DOHH2 (cell line): ENCODE data around the gene DNPEP.

Experiments used
- H3F3A ChIP-seq: fragments of 200-600 bp; sonication (generic), shearing (Covaris generic); 2 replicates; pipeline ENCODE4 v1.6.0; 2016; ENCODE audit warnings: antibody characterized with exemption, mild to moderate bottlenecking; ENCODE audit not compliant: control insufficient read depth, insufficient read depth
- H3K27ac ChIP-seq: fragments of 200-600 bp; sonication (generic); 2 replicates; pipeline ENCODE4 v1.5.1; 2014; ENCODE audit warnings: low read depth, mild to moderate bottlenecking, low read length, moderate library complexity
- H3K27me3 ChIP-seq: fragments of 200-600 bp; sonication (generic); 2 replicates; pipeline ENCODE4 v1.6.1; 2014; ENCODE audit warnings: mild to moderate bottlenecking, low read length, mixed read lengths; ENCODE audit not compliant: control insufficient read depth
- H3K36me3 ChIP-seq: fragments of 200-600 bp; sonication (generic); 2 replicates; pipeline ENCODE4 v1.6.1; 2014; ENCODE audit warnings: mild to moderate bottlenecking, low read length, moderate library complexity, mixed read lengths; ENCODE audit not compliant: control insufficient read depth
- H3K4me1 ChIP-seq: fragments of 200-600 bp; sonication (generic); 2 replicates; pipeline ENCODE4 v1.6.1; 2014; ENCODE audit warnings: mild to moderate bottlenecking, low read length, mixed read lengths; ENCODE audit not compliant: control insufficient read depth
- H3K4me2 ChIP-seq: fragments of 200-600 bp; sonication (generic); 2 replicates; pipeline ENCODE4 v1.6.0; 2014; ENCODE audit warnings: mild to moderate bottlenecking, low read length, moderate library complexity
- H3K4me3 ChIP-seq: fragments of 200-600 bp; sonication (generic); 2 replicates; pipeline ENCODE4 v1.5.1; 2014; ENCODE audit warnings: mild to moderate bottlenecking, low read length, mixed read lengths
- H3K79me2 ChIP-seq: fragments of 200-600 bp; sonication (generic); 2 replicates; pipeline ENCODE4 v1.6.1; 2014; ENCODE audit warnings: mild to moderate bottlenecking, low read length, mixed read lengths; ENCODE audit not compliant: control insufficient read depth
- H3K9me2 ChIP-seq: fragments of 200-600 bp; sonication (generic); replicated peaks from 2 replicates; pipeline ENCODE4 v1.6.1; 2014; ENCODE audit warnings: mild to moderate bottlenecking, low read length, mixed read lengths; ENCODE audit not compliant: control insufficient read depth
- H3K9me3 ChIP-seq: fragments of 200-600 bp; sonication (generic); 2 replicates; pipeline ENCODE4 v1.6.1; 2014; ENCODE audit warnings: antibody characterized with exemption, low read length, mixed read lengths; ENCODE audit not compliant: control insufficient read depth, insufficient read depth
- H4K20me1 ChIP-seq: fragments of 200-600 bp; sonication (generic); 2 replicates; pipeline ENCODE4 v1.6.0; 2014; ENCODE audit warnings: low read depth, mild to moderate bottlenecking, antibody characterized with exemption, low read length, moderate library complexity; ENCODE audit not compliant: control insufficient read depth, insufficient read depth
- EZH2phosphoT487 ChIP-seq: fragments of 200-600 bp; sonication (generic); IDR thresholded peaks from 2 replicates; pipeline ENCODE4 v1.6.1; 2017; ENCODE audit warnings: borderline replicate concordance, mild to moderate bottlenecking, antibody characterized with exemption, low read length, moderate library complexity, mixed read lengths
- TF ChIP-seq, protein P1 (sequence below): fragments of 200-600 bp; sonication (generic); IDR thresholded peaks from one replicate; pipeline ENCODE4 v1.5.1; 2014; ENCODE audit warnings: antibody characterized with exemption, mild to moderate bottlenecking, low read depth, low read length; ENCODE audit not compliant: poor library complexity, severe bottlenecking

The DNPEP gene

GRCh38 chr2:219423652-219424377 lies 36.1 kb upstream of the DNPEP start:
- H3K4me3 ChIP-seq = no peak overlapping the region

DNA sequence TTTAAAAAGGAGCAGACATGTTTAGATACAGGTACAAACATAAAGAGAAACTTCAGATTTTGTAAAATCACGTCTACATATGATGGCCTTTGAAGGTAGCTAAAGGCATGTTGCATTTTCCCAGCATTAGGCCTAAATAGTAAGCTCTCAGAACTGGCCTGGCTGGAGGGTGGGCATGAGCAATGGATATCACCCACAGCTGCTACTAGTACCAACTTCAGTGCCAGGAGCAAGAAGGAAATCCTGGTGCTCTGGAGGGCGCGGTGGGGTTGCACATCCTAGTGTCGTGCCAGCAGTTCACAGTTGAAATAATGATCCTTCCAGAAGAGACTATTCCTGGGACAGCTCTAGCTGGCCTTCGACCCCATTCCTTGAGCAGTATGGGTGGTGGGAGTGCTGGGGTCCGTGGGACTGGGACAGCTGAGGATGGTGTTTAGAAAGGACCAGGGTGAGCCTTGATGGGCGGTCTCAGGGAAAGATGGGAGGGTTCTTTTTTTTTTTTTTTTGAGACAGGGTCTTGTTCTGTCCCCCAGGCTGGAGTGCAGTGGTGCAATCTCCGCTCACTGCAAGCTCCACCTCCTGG lies 35.3 kb upstream of the DNPEP start:
- Histone ChIP-seq H3F3A (no peaks in the 10 kb centered on the region), H4K20me1 (no peaks in the 10 kb centered on the region), H3K4me1 (no peaks in the 10 kb centered on the region), H3K9me3 (no peaks in the 10 kb centered on the region), H3K4me2 (no peak overlapping the region), H3K9me2 (no peaks in the 10 kb centered on the region), H3K27ac (no peak overlapping the region), H3K79me2 (no peaks in the 10 kb centered on the region), H3K36me3 (no peaks in the 10 kb centered on the region), H3K4me3 (no peak overlapping the region), H3K27me3 (no peaks in the 10 kb centered on the region; the same call in 1 of the 2 replicates)
- TF ChIP-seq, protein P1, sequence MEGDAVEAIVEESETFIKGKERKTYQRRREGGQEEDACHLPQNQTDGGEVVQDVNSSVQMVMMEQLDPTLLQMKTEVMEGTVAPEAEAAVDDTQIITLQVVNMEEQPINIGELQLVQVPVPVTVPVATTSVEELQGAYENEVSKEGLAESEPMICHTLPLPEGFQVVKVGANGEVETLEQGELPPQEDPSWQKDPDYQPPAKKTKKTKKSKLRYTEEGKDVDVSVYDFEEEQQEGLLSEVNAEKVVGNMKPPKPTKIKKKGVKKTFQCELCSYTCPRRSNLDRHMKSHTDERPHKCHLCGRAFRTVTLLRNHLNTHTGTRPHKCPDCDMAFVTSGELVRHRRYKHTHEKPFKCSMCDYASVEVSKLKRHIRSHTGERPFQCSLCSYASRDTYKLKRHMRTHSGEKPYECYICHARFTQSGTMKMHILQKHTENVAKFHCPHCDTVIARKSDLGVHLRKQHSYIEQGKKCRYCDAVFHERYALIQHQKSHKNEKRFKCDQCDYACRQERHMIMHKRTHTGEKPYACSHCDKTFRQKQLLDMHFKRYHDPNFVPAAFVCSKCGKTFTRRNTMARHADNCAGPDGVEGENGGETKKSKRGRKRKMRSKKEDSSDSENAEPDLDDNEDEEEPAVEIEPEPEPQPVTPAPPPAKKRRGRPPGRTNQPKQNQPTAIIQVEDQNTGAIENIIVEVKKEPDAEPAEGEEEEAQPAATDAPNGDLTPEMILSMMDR = no peak

More at GRCh38 chr2:219423652-219424377, 36.1 kb upstream of the DNPEP start:
- Histone ChIP-seq H4K20me1 (no peaks in the 10 kb centered on the region), H3K79me2 (no peaks in the 10 kb centered on the region), H3K27me3 (no peaks in the 10 kb centered on the region; the same call in 1 of the 2 replicates), H3K4me1 (no peaks in the 10 kb centered on the region), H3K9me2 (no peaks in the 10 kb centered on the region), H3K27ac (no peak overlapping the region), H3K36me3 (no peaks in the 10 kb centered on the region), H3K4me2 (no peak overlapping the region), H3K9me3 (no peaks in the 10 kb centered on the region), H3F3A (no peaks in the 10 kb centered on the region)
- no peak for TF ChIP-seq EZH2phosphoT487
- TF ChIP-seq, protein P1 = no peak

- Histone ChIP-seq H3K36me3 (no peaks in the 10 kb centered on the region), H3K9me2 (no peaks in the 10 kb centered on the region), H3K9me3 (no peaks in the 10 kb centered on the region), H3F3A (no peaks in the 10 kb centered on the region), H4K20me1 (no peaks in the 10 kb centered on the region), H3K27ac (no peak overlapping the region), H3K4me1 (no peaks in the 10 kb centered on the region), H3K4me3 (no peak overlapping the region), H3K79me2 (no peaks in the 10 kb centered on the region), H3K27me3 (no peaks in the 10 kb centered on the region), H3K4me2 (no peak overlapping the region)
- TF ChIP-seq, protein P1 = no peak
- TF ChIP-seq EZH2phosphoT487 = no peak
Observed at GRCh38 chr2:219421323-219421722, 33.6 kb upstream of the DNPEP start.
